Measurements from ENCODE around the gene FFAR1. TPM values are rescaled to one million over a fixed set of nuclear protein-coding genes. Genes with fewer than 3 reads are reported as not detected.

Gene FFAR1
- total RNA-seq, 1 experiment from 2014 or later: not detected

DNA sequence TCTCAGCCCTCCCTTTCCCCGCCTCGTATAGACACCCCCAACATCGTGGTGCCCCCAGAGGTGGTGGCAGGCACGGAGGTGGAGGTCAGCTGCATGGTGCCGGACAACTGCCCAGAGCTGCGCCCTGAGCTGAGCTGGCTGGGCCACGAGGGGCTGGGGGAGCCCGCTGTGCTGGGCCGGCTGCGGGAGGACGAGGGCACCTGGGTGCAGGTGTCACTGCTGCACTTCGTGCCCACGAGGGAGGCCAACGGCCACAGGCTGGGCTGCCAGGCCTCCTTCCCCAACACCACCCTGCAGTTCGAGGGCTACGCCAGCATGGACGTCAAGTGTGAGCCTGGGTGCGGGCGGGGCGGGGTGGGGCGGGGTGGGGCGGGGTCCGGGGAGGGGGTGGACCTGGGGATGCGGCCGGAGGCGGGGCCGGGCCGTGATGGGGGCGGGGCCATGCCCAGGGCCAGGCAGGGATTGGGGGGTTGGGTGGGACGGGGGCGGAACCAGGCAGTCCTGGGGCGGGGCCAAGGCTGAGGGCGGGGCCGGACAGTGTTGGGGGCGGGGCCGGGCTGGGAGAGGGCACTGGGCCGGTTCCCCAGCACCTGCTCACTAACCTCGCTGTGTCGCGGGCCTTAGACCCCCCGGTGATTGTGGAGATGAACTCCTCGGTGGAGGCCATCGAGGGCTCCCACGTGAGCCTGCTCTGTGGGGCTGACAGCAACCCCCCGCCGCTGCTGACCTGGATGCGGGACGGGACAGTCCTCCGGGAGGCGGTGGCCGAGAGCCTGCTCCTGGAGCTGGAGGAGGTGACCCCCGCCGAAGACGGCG is 48.0 kb upstream of the FFAR1 start:
- intact Hi-C loops (cut with micrococcal nuclease; ENCODE audit: unreplicated experiment): no loop called here
- H3K27me3 ChIP-seq (replicated peaks; ENCODE audit: control insufficient read depth, insufficient read depth, low read length): no peaks in the 10 kb centered on the region
- H3K36me3 ChIP-seq (ENCODE audit: control insufficient read depth, insufficient read depth, low read length): no peaks in the 10 kb centered on the region
- H3K4me1 ChIP-seq: no peaks in the 10 kb centered on the region
- H3K4me3 ChIP-seq (ENCODE audit: low read depth, low read length): no peak overlapping the region
- Mint-ChIP-seq H3K9me3 (ENCODE audit: unreplicated experiment) (no peaks in the 10 kb centered on the region), H3K36me3 (ENCODE audit: insufficient read depth, unreplicated experiment) (no peaks in the 10 kb centered on the region), H3K27ac (ENCODE audit: unreplicated experiment) (no peak overlapping the region), H3K4me1 (ENCODE audit: low read depth, unreplicated experiment) (no peaks in the 10 kb centered on the region), H3K4me3 (ENCODE audit: unreplicated experiment) (no peak overlapping the region), H3K27me3 (ENCODE audit: insufficient read depth, unreplicated experiment) (no peaks in the 10 kb centered on the region)
- no peak for DNase-seq
- TF ChIP-seq, protein P1, sequence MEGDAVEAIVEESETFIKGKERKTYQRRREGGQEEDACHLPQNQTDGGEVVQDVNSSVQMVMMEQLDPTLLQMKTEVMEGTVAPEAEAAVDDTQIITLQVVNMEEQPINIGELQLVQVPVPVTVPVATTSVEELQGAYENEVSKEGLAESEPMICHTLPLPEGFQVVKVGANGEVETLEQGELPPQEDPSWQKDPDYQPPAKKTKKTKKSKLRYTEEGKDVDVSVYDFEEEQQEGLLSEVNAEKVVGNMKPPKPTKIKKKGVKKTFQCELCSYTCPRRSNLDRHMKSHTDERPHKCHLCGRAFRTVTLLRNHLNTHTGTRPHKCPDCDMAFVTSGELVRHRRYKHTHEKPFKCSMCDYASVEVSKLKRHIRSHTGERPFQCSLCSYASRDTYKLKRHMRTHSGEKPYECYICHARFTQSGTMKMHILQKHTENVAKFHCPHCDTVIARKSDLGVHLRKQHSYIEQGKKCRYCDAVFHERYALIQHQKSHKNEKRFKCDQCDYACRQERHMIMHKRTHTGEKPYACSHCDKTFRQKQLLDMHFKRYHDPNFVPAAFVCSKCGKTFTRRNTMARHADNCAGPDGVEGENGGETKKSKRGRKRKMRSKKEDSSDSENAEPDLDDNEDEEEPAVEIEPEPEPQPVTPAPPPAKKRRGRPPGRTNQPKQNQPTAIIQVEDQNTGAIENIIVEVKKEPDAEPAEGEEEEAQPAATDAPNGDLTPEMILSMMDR (IDR thresholded peaks at IDR 0.05; ENCODE audit: insufficient read depth in 1 of 2, low read depth in 1 of 2, low read length in 1 of 2, severe bottlenecking in 1 of 2, unreplicated experiment in 1 of 2): no peak
- H3K9me3 ChIP-seq: no peaks in the 10 kb centered on the region
- POLR2A ChIA-PET: no interaction called here
- CTCF ChIA-PET: no interaction called here
- no TSS peak for BruUV-seq (replicated peaks)

DNA sequence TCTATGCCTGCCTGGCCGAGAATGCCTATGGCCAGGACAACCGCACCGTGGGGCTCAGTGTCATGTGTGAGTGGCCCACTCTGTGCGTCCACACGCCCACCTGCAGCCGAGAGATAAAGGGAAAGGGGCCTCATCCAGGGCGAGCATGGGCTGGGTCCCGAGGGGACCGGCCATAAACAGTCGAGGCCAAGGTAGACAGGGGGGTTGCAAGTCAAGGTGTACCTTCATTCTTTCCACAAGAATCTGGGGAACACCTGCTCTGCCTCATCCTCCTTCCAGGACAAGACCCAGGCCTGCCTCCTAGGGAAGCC is 47.4 kb upstream of the FFAR1 start:
- Histone ChIP-seq H3K36me3 (ENCODE audit: control insufficient read depth, insufficient read depth, low read length) (no peaks in the 10 kb centered on the region), H3K4me3 (ENCODE audit: low read depth, low read length) (no peak overlapping the region), H3K4me1 (no peaks in the 10 kb centered on the region), H3K27me3 (replicated peaks; ENCODE audit: control insufficient read depth, insufficient read depth, low read length) (no peaks in the 10 kb centered on the region), H3K9me3 (no peaks in the 10 kb centered on the region)
- no peaks in the 10 kb centered on the region for H3K36me3 Mint-ChIP-seq (ENCODE audit: insufficient read depth, unreplicated experiment)
- ChIA-PET CTCF (no interaction called here), POLR2A (no interaction called here)
- no peaks in the 10 kb centered on the region for H3K27me3 Mint-ChIP-seq (ENCODE audit: insufficient read depth, unreplicated experiment)
- DNase-seq: no peak
- no TSS peak for BruUV-seq (replicated peaks)
- no peaks in the 10 kb centered on the region for H3K9me3 Mint-ChIP-seq (ENCODE audit: unreplicated experiment)
- H3K27ac Mint-ChIP-seq (ENCODE audit: unreplicated experiment): no peak overlapping the region
- H3K4me1 Mint-ChIP-seq (ENCODE audit: low read depth, unreplicated experiment): no peaks in the 10 kb centered on the region
- intact Hi-C loops (cut with micrococcal nuclease; ENCODE audit: unreplicated experiment): no loop called here
- no peak overlapping the region for H3K4me3 Mint-ChIP-seq (ENCODE audit: unreplicated experiment)
- TF ChIP-seq, protein P1 (IDR thresholded peaks at IDR 0.05; ENCODE audit: insufficient read depth in 1 of 2, low read depth in 1 of 2, low read length in 1 of 2, severe bottlenecking in 1 of 2, unreplicated experiment in 1 of 2): no peak

DNA sequence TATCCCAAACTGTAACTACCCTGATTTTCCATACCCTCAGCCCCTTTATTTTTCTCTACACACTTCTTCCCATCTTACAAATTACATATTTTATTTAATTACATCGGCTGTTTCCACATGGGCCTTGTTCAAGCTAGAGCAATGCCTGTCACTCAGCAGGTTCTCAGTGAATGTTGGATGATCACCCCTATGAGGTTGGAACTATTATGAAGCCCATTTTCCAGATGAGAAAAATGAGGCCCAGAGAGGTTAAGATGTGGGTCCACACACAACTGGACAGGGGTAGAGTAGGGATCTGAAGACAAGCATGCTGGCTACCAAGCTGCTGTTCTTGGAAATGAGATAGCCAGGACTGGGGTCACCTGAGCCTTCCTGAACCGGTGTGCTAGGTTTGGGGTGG is 45.7 kb upstream of the FFAR1 start:
- no peaks in the 10 kb centered on the region for H3K27me3 Mint-ChIP-seq (ENCODE audit: insufficient read depth, unreplicated experiment)
- intact Hi-C loops (cut with micrococcal nuclease; ENCODE audit: unreplicated experiment): no loop called here
- BruUV-seq (replicated peaks): no TSS peak
- TF ChIP-seq, protein P1 (IDR thresholded peaks at IDR 0.05; ENCODE audit: insufficient read depth in 1 of 2, low read depth in 1 of 2, low read length in 1 of 2, severe bottlenecking in 1 of 2, unreplicated experiment in 1 of 2): no peak
- no peak overlapping the region for H3K4me3 Mint-ChIP-seq (ENCODE audit: unreplicated experiment)
- ChIA-PET POLR2A (no interaction called here), CTCF (no interaction called here)
- H3K4me3 ChIP-seq (ENCODE audit: low read depth, low read length): no peak overlapping the region
- no peaks in the 10 kb centered on the region for H3K36me3 ChIP-seq (ENCODE audit: control insufficient read depth, insufficient read depth, low read length)
- no peaks in the 10 kb centered on the region for H3K4me1 Mint-ChIP-seq (ENCODE audit: low read depth, unreplicated experiment)
- H3K4me1 ChIP-seq: peaks cover 3% of the 10 kb centered on the region; the same call in 1 of the 2 replicates
- no peaks in the 10 kb centered on the region for H3K36me3 Mint-ChIP-seq (ENCODE audit: insufficient read depth, unreplicated experiment)
- no peaks in the 10 kb centered on the region for H3K9me3 ChIP-seq
- H3K27ac Mint-ChIP-seq (ENCODE audit: unreplicated experiment): no peak overlapping the region
- H3K27me3 ChIP-seq (replicated peaks; ENCODE audit: control insufficient read depth, insufficient read depth, low read length): no peaks in the 10 kb centered on the region
- no peak for DNase-seq
- H3K9me3 Mint-ChIP-seq (ENCODE audit: unreplicated experiment): no peaks in the 10 kb centered on the region

Measured in Caco-2 (cell line).